Activated CD4-positive, alpha-beta T cell treated with anti-CD3 and anti-CD28 coated beads, Interleukin-2, amount 50 U/mL, for 24 hours (primary cell): ENCODE data around the gene SLC47A2.
A peak's percentile ranks its signal among the peaks of the same experiment; 100 is the strongest.
"Not testable (repeated sequence)": the region's sequence is repeated elsewhere in the genome, so short reads cannot be mapped to it uniquely, and the experiment has no call there.

Experiments
- DNase-seq, 2 donors: peaks; one replicate each; pipeline ENCODE4 v3.0.0-alpha.2; 2020; ENCODE audit warnings: low read depth in 1 of 2, low spot score in 1 of 2

Gene SLC47A2

DNA sequence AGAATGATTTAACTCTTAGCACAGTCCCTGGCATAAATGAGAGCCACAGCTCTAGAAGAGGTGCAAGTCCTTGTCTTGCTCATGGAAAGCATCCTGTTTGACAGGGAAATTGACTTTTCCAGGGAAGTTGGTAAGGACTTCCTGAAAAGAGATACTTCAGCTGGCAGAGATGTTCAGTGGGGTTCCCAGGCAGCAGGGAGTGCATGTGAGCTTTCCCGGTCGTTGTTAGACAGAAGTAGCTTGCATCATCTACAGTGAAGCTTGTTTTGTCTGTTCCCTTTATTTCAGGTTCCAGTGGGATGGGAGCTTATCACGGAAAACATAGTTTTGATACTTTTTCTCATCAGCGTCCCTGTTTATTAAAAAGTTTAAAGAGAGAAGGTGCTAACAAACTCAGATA lies 45.0 kb downstream of the SLC47A2 start:
- DNase-seq = no peak

DNA sequence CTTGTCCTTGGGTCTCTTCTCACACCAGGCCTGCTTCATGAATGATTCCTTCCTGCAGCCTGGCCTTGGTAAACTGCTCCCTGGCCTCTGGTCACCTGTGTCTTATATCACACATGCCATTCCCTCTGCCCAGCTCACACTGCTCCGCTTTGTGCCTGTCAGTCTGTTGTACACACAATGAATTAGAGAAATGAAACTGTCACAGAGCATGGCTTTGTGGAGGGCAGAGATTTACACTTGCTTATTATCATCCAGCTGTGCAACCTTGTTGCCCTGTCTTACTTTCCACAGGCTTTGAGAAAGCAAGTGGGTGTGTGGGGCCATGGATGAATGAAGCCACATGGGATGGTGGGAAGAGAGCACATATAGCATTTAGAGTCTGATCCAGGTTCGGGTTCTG lies 45.5 kb downstream of the SLC47A2 start:
- no peak for DNase-seq

DNA sequence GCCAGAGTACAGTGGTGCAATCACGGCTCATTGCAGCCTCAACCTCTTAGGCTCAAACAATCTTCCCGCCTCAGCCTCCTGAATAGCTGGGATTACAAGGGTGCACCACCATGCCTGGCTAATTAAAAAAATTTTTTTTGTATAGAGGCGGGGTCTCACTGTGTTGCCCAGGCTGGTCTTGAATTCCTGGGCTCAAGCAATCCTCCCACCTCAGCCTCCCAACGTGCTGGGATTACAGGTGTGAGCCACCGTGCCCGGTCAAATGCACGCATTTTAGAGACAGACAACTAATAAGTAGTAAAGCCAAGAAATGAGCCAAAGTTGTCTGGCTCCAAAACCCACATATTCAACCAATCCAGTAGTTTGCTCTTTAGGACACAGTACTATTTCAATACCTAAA lies 46.7 kb downstream of the SLC47A2 start:
- DNase-seq = not testable (repeated sequence)

DNA sequence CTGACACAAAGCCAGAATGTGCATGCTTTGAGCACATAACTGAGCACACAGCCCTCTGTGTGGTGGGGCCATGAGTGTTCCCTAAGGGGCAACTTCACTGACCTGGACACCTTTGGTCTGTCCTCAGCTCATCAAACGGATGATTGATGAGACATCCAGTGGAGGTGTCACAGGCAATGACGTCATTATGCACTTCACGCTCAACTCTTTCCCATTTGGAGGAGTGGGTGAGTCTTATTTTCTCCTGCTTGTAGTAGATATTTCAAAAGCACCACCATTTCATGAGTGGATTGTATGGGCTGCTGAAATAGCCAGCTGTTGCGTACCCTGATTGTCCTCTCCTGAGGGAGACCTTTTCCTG lies 51.6 kb downstream of the SLC47A2 start:
- no peak for DNase-seq

DNA sequence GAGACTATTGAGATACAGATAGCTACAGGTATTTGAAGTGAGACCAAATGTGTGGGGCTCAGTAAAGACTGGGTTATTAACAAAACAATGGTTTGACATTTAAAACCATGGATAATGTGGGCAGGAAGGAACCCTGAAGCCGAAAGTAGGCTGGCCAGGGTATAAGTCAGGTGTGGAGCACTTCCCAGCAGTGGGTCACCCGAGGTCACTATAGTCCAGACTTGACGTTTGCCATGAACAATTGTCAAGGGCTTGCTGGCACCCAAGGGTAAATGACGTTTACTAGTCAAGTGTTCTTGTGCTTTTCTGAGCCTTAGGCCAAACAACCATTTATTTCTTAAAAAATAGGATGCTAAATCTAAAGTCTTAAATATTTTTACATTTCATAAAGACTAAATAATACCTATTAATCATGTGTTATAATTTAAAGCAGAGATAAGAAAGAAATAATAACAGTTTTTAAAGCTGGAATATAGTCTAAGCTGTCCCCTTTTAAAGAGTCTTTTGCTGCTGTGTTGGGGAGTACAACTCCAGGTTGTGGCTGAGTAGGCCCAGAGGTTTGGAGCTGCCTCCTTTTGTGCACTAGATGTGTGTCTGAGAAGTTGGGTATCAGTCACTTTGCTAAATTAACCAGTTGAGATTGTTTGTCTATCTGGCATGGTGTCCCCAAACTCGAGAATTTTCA lies 52.1 kb downstream of the SLC47A2 start:
- DNase-seq = no peak

DNA sequence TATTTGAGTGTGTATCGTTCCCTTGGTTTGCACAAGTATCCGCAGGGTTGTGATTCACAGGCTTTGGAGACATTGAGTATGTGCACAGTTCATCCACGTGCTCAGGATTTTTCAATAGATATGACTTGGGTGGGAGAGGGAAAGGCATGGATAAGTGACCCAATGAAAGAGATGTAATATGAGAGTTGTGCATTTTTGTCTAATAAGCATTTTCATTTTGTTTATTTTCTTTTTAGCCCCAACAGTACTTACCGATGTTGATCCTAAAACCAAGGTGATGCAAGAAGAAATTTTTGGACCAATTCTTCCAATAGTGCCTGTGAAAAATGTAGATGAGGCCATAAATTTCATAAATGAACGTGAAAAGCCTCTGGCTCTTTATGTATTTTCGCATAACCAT lies 53.3 kb downstream of the SLC47A2 start:
- DNase-seq = no peak

DNA sequence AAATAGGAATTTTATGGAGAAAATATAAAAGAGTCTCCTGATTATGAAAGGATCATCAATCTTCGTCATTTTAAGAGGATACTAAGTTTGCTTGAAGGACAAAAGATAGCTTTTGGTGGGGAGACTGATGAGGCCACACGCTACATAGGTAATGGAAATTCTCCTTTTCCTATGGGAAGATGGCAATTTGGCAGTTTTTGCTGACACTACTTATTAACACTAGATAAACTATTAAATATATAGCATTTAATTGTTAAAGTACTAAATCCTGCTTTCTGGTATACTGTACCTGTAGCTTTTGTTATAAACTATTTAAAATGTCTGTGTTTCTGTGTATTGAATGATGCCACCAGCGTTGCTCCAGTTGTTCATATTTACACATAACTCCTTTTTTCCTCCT lies 55.3 kb downstream of the SLC47A2 start:
- no peak for DNase-seq

DNA sequence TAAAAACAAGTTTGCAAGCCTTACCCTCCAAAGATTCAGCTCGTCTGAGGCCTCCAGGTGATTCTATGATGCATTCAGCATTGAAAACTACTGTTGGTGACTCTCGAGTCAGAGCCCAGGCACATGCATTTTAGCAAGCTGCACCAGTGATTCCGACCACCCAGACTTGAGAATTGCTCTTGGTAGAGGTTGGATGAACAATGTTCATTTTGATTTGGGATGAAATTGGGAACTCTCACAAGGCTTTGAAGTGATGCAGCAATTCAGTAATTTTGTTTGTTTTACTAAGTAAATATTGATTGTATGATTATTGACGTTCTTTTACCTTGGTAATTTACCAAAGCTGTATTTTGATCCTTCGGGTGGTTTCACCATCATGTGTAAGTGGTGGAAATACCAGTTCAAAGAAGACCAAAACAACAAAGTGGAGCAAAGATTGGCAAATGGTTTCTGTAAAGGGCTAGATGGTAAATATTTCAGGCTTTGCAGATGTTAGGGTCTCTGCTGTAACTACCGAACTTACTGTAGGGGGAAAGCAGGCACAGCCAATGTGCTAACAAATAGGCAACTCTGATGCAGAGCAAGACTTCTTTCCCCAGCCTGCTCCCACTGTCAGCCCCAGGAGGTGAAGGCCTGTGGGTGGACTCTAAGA lies 56.0 kb downstream of the SLC47A2 start:
- no peak for DNase-seq

DNA sequence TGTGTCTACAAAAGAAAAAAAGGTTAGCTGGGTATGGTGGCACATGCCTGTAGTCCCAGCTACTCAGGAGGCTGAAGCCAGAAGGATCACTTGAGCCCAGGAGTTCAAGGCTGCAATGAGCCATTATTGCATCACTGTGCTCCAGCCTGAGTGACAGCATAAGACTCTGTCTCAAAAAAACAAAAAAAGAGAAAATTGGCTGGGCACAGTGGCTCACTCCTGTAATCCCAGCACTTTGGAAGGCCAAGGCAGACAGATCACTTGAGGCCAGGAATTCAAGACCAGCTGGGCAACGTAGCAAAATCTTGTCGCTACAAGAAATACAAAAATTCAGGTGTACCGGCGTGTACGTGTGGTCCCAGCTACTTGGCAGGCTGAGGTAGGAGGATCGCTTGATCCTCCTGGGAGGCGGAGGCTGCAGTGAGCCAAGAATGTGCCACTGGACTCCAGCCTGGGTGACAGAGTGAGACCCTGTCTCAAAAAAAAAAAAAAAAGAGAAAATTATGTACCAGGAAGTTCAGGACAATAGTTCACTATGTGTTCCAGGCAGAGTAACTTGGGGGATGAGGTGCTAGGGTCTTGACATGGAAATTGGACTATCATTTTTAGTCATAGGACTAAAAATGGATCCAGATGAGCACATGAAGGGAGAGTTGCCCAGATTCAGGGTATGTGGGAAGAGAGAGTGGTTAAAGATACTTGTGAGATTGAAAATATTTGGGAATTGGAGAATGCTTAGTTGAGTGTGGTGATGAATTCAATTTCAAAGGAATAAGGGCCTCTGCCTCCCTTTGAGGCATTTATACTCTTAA lies 56.8 kb downstream of the SLC47A2 start:
- no peak for DNase-seq

DNA sequence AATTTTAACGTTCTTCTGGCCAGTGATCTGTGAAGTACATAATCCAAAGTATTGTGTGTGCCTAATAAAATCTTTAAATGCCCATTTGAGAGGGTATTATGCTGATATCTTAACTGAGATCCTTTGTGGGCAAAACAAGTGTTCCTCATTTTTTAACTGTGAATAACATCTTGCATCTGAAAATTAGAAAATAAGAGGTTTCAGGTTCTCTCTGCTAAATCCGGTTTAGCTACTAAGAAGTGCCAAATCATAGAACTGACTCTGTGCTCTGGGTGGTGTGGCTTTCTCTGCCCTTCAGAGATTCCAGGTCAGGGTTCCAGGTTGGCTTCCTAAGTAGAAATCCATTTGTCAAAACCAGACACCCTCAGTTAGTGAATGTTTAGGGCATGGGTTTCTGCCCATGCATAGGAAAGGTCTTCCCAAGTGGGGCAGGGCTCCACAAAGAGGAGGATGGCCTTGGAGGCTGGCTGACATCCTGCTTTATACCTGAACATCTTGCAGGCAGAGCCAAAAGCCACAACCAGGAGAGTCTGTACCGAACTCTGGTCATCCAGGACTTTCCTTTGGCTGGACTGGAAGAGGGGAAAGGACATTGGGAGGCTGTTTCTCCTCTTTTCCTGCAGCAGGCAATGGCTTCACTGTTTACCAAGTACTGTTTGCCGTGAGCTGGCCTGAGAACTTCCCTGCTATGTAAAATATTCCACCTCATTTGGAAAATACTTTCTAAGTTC lies 59.4 kb downstream of the SLC47A2 start:
- no peak for DNase-seq

DNA sequence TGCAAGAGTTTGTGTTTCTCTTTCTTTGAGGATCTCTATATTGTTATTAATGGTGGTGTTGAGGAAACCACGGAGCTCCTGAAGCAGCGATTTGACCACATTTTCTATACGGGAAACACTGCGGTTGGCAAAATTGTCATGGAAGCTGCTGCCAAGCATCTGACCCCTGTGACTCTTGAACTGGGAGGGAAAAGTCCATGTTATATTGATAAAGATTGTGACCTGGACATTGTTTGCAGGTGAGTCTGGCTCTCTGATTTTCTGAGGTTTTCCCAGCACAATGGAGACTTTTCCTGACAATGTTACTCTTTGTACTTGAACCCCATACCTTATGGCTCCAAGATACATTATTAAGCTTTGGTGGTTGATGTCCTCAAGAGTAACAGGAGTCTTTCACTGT lies 60.0 kb downstream of the SLC47A2 start:
- no peak for DNase-seq

DNA sequence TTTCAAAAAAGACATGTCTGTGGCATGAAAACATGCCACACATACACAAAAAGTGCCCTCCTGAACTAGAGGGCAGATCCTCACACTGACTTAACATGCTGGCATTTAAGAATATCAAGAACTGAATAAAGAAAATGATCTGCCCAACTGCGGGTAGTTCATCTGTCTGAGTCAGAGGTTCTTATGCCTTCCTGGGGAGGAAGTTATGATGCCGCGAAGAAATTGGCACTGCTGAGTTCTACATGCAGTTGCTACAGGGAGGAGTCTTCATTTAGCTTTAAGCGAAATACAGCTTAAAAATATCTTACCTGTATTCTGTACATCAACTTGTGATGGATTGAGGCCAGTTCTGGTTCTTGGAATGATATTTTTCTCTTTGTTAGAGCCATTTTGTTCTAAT lies 61.5 kb downstream of the SLC47A2 start:
- DNase-seq = no peak

DNA sequence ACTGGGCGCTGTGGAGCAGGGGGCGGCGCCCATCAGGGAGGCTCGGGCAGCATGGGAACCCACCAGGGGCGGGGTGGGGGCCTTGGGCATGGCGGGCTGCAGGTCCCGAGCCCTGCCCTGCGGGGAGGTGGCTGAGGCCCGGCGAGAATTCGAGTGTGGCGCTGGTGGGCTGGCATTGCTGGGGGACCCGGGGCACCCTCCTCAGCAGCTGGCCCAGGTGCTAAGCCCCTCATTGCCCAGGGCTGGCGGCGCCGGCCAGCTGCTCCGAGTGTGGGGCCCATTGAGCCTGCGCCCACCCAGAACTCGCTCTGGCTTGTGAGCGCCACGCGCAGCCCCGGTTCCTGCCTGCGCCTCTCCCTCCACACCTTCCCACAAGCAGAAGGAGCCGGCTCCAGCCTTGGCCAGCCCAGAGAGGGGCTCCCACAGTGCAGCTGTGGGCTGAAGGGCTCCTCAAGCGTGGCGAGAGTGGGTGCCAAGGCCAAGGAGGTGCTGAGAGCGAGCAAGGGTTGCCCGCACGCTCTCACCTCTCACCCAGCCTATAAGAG lies 62.0 kb downstream of the SLC47A2 start:
- DNase-seq = no peak

DNA sequence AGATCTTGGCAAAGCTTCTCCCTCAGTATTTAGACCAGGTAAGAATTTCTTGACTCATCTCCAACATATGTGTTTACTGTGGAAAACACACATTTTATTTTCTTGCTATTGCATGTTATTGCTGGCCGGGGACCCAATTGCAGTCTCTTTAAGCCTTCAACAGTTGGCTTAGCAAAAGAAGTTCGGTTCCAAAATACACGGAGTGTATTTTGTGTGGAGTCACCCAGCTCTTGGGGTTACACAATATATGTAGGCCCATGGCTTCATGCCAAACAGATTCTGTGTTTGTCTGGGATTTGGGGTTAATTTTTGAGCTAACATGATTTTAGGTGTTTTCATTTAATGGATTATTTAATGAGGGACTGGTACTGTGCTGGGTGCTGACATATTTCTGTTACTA lies 63.8 kb downstream of the SLC47A2 start:
- no peak for DNase-seq

DNA sequence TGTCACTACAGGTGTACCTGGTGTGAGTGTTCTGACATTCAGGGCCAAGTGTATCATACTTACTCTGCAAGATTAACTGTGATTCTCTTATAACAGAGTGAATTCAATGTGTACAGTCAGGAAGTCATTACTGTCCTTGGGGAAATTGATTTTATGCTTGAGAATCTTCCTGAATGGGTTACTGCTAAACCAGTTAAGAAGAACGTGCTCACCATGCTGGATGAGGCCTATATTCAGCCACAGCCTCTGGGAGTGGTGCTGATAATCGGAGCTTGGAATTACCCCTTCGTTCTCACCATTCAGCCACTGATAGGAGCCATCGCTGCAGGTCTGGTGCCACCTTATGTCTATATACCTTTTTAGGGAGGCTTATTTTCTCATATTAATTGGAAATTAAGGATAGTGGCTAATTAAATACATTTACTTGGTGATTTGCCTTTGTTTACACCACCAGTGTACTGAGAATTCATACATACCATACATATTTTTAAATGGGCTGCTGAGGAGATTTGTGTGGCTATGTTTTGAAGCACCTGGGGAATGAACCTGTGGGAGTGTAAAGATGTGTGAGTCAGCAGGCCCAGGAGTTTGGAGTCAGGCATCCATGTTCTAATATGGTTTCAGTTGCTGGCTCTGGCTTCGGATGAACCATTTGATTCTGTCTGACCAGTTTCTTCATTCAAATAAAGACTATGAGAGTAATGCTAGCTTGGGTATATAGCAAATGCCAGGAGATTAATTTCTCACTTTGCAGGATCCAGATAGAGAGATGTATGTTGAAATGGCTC lies 64.7 kb downstream of the SLC47A2 start:
- DNase-seq = no peak

DNA sequence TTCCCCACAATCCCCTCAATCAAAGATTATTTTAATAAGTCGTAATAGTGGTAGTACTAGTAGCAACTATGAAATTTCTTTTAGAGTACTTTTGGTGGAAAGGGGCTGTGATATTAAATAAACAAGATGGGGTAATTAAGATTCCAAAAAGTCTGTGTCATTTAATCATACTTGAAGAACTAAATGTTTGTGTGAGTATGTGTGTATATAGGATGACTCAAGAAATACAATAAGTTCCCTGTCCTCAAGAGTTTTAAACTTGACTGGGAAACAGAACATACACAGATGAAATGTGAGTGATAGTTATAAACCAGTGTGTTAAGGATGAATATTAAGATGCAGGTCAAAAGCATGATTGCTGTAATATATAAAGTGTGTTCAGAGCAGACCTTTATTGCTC lies 65.6 kb downstream of the SLC47A2 start:
- DNase-seq = no peak

DNA sequence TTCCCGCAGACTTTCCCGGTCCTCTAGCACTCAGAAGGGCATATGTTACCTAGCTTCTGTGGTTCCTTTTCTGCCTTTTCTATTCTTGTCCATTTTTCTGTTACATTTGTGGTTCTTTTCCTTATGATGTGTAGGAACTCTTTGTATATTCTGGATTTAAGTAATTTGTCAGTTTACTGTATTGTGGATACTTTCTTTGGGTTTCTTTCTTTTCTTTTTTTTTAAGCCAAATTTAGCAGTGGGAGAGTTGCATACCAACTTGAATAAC lies 67.2 kb downstream of the SLC47A2 start:
- no peak for DNase-seq

DNA sequence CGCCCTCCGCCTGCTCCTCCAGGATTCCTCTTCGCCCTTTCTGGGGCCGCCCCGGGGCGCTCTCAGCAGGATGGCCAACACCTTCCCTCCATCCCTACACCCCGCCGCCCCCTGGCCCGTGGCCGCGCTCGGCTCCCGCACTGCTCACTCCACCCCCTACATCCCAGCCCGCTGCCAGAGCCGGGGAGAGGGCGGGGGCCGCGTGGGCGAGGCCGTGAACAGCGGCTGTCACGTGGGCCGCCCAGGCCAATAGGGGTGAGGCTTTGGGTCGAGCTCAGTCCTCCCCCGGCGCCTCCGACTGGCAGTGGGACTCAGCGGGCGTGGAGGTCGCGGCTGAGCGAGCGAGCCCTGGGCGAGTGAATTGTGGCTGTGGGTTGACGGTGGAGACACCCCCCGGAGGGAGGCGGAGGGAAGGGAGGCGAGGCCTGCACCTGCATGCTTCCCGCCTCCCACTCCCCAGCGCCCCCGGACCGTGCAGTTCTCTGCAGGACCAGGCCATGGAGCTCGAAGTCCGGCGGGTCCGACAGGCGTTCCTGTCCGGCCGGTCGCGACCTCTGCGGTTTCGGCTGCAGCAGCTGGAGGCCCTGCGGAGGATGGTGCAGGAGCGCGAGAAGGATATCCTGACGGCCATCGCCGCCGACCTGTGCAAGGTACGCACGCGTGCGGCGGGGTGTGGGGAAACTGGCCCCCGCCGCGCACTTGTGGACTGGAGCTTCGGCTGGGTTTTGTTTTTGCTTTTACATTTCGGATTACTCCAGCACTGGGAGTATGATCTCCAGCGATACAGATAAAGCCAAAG lies 67.7 kb downstream of the SLC47A2 start, which contains the start of gene ALDH3A2:
Gene ALDH3A2, plus strand, starts transcription at position 277 of the 799 bp plus-strand sequence. Its CDS starts 221 bp downstream, at position 498.
- peak; percentile 86 to 88 for DNase-seq

DNA sequence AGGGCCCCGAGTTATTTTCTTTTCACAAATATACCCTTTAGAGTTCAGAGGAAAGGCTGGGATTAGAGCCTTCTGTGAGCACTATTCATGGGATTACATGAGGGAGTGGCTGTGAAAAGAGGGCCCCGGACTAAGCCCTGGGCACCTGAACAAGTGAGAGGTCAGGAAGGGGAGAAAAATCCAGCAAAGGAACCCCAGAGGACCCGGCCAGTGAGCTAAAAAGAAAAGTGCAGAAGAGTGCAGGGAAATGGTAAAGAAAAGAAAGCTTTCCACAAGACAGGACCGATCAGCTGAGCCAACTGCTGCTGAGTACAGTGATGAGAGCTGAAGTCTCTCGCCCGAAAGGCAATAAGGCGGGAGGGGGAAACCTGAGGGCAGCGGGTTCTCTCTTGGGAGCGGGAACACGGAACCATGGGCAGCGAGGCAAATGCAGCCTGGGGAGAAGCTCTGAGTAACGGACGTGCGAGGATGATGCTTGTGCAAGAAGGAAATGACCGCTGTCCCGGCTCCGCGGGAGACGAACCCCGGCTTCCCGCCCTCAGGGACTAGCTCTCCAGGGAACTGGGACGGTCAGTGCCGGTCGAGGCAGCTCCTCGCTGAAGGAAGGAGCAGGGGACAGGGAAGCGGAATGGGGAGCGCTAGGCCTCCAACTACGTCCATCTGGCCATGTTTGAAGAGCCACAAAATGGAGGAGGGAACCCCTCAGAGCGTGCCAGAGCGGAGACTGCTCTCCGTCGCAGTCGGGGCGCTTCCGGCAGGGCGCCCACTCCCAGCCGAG lies 68.5 kb downstream of the SLC47A2 start:
- DNase-seq = peak; percentile 11 to 20
